GM18868 (cell line): ENCODE results near the gene ZNF415.

Source experiments
- ATAC-seq: cut with Tn5 transposase; IDR thresholded peaks from one replicate; pipeline ENCODE4 v1.9.1; 2021; ENCODE audit warnings: mild to moderate bottlenecking, moderate library complexity; ENCODE audit not compliant: unreplicated experiment

ZNF415 gene

DNA sequence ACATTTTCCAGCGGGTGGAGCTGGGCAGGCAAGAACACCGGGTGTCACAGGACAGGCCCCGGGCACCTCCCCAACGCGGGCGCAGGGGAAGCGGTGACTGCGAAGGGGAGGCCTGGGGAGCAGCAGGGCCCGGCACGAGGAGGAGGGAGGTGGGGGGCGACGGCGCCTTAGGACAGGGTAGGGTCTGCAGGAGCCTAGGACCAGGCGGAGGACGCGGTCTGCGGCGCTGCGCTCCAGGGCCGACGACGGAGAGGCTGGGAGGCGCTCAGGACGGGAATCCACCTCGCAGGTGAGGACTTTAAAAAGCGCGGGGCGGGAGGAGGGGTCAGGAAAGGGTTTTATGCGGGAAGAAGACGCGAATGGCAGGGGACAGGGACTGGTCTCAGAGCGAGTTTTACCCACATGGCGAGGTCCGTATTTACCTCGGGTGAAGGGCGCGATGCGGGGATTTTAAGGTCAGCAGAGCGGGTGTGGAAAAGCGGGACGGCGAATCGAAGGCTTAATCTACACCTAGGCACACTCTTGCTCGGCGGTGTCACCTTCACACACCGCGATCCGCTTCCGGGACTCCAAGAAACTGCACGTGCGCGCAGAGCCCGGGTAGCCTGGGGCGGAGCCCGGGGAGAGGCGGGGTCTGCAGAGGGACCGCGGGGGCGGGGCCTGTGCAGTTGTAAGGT lies 74.7 kb downstream of the ZNF415 start:
- ATAC-seq = no peak
